Liver (tissue), 9 donors: ENCODE results near the gene PEF1. TPM values are rescaled to one million over a fixed set of nuclear protein-coding genes. Genes with fewer than 3 reads are reported as not detected.

Experiments used
- DNase-seq: peaks from one replicate; pipeline ENCODE4 v3.0.0-alpha.2; 2017; ENCODE audit warnings: low spot score
- H3K27ac ChIP-seq, 2 donors: one replicate each; pipeline ENCODE4 v1.7.0; 2013; ENCODE audit warnings: inconsistent platforms in 2 of 2, low read length in 2 of 2, control low read depth in 1 of 2, low read depth in 1 of 2, mild to moderate bottlenecking in 1 of 2
- H3K27me3 ChIP-seq, 4 donors: one replicate each; pipeline versions ENCODE4 v1.6.1 to v1.7.0; 2013; ENCODE audit warnings: low read length in 3 of 4, inconsistent platforms in 1 of 4, mild to moderate bottlenecking in 1 of 4, moderate library complexity in 1 of 4; ENCODE audit not compliant: control insufficient read depth in 4 of 4, insufficient read depth in 4 of 4
- H3K36me3 ChIP-seq, 4 donors: one replicate each; pipeline versions ENCODE4 v1.6.1 to v1.7.0; 2013; ENCODE audit warnings: low read length in 3 of 4, mild to moderate bottlenecking in 3 of 4, low read depth in 1 of 4, moderate library complexity in 1 of 4; ENCODE audit not compliant: control insufficient read depth in 4 of 4, insufficient read depth in 3 of 4
- H3K4me1 ChIP-seq, 4 donors: one replicate each; pipeline versions ENCODE4 v1.6.1 to v1.7.0; 2013; ENCODE audit warnings: low read length in 3 of 4, mild to moderate bottlenecking in 3 of 4, moderate library complexity in 1 of 4; ENCODE audit not compliant: control insufficient read depth in 4 of 4, insufficient read depth in 4 of 4
- H3K4me3 ChIP-seq, 3 donors: one replicate each; pipeline versions ENCODE4 v1.6.1 to v1.7.0; 2013; ENCODE audit warnings: low read length in 3 of 3, control low read depth in 1 of 3, low read depth in 1 of 3, mild to moderate bottlenecking in 1 of 3
- H3K9ac ChIP-seq, 2 donors: one replicate each; pipeline ENCODE4 v1.7.0; 2013; ENCODE audit warnings: low read length in 2 of 2, mild to moderate bottlenecking in 2 of 2, moderate library complexity in 2 of 2, control low read depth in 1 of 2, low read depth in 1 of 2
- H3K9me3 ChIP-seq, 4 donors: one replicate each; pipeline versions ENCODE4 v1.6.1 to v1.7.0; 2013; ENCODE audit warnings: low read length in 3 of 4; ENCODE audit not compliant: control insufficient read depth in 4 of 4
- ATF3 ChIP-seq: IDR thresholded peaks from 2 replicates; pipeline ENCODE4 v1.6.1; 2016; ENCODE audit warnings: antibody characterized with exemption
- CTCF ChIP-seq: fragments of 150-350 bp; IDR thresholded peaks from 2 replicates; pipeline ENCODE4 v1.5.1; 2017; ENCODE audit warnings: improper control_type of control experiment, low read depth, low read length; ENCODE audit not compliant: missing input control
- FOXA1 ChIP-seq: IDR thresholded peaks from 2 replicates; pipeline ENCODE4 v1.6.1; 2016; ENCODE audit warnings: antibody characterized with exemption
- GABPA ChIP-seq, 2 donors: IDR thresholded peaks in 1 of 2; conservative IDR thresholded peaks in 1 of 2; 2 replicates each; pipeline ENCODE4 v1.6.1; 2016; ENCODE audit warnings: antibody characterized with exemption in 2 of 2, mild to moderate bottlenecking in 1 of 2, moderate library complexity in 1 of 2
- HNF4G ChIP-seq: IDR thresholded peaks from 2 replicates; pipeline ENCODE4 v1.6.1; 2016; ENCODE audit warnings: antibody characterized with exemption
- RAD21 ChIP-seq, 2 donors: IDR thresholded peaks; 2 replicates each; pipeline ENCODE4 v1.6.1; 2016; ENCODE audit warnings: antibody characterized with exemption in 2 of 2, mild to moderate bottlenecking in 2 of 2
- REST ChIP-seq: IDR thresholded peaks from 2 replicates; pipeline ENCODE4 v1.6.1; 2016; ENCODE audit warnings: antibody characterized with exemption, mild to moderate bottlenecking
- SP1 ChIP-seq: IDR thresholded peaks from 2 replicates; pipeline ENCODE4 v1.6.1; 2018; ENCODE audit warnings: antibody characterized with exemption, mild to moderate bottlenecking
- YY1 ChIP-seq: IDR thresholded peaks from 2 replicates; pipeline ENCODE4 v1.6.1; 2016; ENCODE audit warnings: antibody characterized with exemption, mild to moderate bottlenecking
- ZBTB33 ChIP-seq: IDR thresholded peaks from 2 replicates; pipeline ENCODE4 v1.6.1; 2016; ENCODE audit warnings: antibody characterized with exemption
- WGBS: extraction: QIAGEN DNeasy Blood & Tissue Kit; methylation state at CpG from one replicate; pipeline ENCODE4 v1.1.7; 2013; 5-methylcytosine and 5-hydroxymethylcytosine counted together
- polyA plus RNA-seq, 2 donors: library from polyadenylated mRNA; stranded (reverse) in 1 of 2; unstranded in 1 of 2; fragments of 200-250 nt in 1 of 2; fragments of >200 nt in 1 of 2; fragmentation: Nextera tagmentation in 1 of 2; extraction: Ambion mirVana in 1 of 2; gene quantifications; one replicate each; pipeline versions ENCODE4 v1.2.1 to v1.2.3, GENCODE V29; 2013 to 2015
- total RNA-seq, 2 donors: library from RNA; depleted of rRNA; stranded (reverse); fragments of >200 nt; gene quantifications; one replicate each; pipeline ENCODE4 v1.2.3, GENCODE V29; 2014
- donor health status: healthy.
- donor health status: healthy.
- donor health status: healthy.
- donor health status: healthy.
- donor health status: healthy.

Gene PEF1
- total and polyA plus RNA-seq, 4 donors = 27.7 to 46.8 (median 32.2) TPM

GRCh38 chr1:31585736-31586365 lies 58.8 kb downstream of the PEF1 start:
- Histone ChIP-seq H3K9me3 (no peaks in the 10 kb centered on the region), H3K9ac (no peak overlapping the region), H3K4me1 (peaks cover 0 to 41% (median 13%) of the 10 kb centered on the region in 4 donors), H3K27me3 (no peaks in the 10 kb centered on the region), H3K4me3 (no peak overlapping the region), H3K27ac (no peak overlapping the region), H3K36me3 (no peaks in the 10 kb centered on the region)
- WGBS = 91% methylated on average over 11 of the region's 11 CpGs
- TF ChIP-seq HNF4G (no peak), RAD21 (IDR thresholded peaks at IDR 0.05) (no peak), GABPA (IDR thresholded peaks at IDR 0.05 in 1 of 2, conservative IDR thresholded peaks at IDR 0.05 in 1 of 2) (no peak), REST (no peak), ATF3 (no peak)
- DNase-seq = no peak

GRCh38 chr1:31584869-31585735 lies 59.6 kb downstream of the PEF1 start:
- Histone ChIP-seq H3K9ac (no peak overlapping the region), H3K4me1 (peaks cover 0 to 41% (median 13%) of the 10 kb centered on the region in 4 donors), H3K27ac (no peak overlapping the region), H3K36me3 (no peaks in the 10 kb centered on the region), H3K4me3 (no peak overlapping the region), H3K9me3 (no peaks in the 10 kb centered on the region), H3K27me3 (no peaks in the 10 kb centered on the region)
- 89% methylated on average over 27 of the region's 27 CpGs for WGBS
- TF ChIP-seq CTCF (no peak), YY1 (no peak), RAD21 (IDR thresholded peaks at IDR 0.05) (no peak), GABPA (IDR thresholded peaks at IDR 0.05 in 1 of 2, conservative IDR thresholded peaks at IDR 0.05 in 1 of 2) (no peak), SP1 (no peak), ZBTB33 (no peak), FOXA1 (no peak)
- no peak for DNase-seq
